Left lobe of liver (tissue), 2 donors: Measurements from ENCODE around the gene SRF. TPM values are rescaled to one million over a fixed set of nuclear protein-coding genes. Genes with fewer than 3 reads are reported as not detected.
A peak's percentile ranks its signal among the peaks of the same experiment; 100 is the strongest.
"Not testable (repeated sequence)": the region's sequence is repeated elsewhere in the genome, so short reads cannot be mapped to it uniquely, and the experiment has no call there.

ENCODE experiments used
- ATAC-seq: fragments of 200-7000 bp; cut with Tn5 transposase; one replicate; pipeline ENCODE4 v1.9.1; 2020; ENCODE audit warnings: mild to moderate bottlenecking, moderate library complexity
- DNase-seq: peaks from one replicate; pipeline ENCODE4 v3.0.0-alpha.2; 2020; ENCODE audit warnings: low spot score
- total RNA-seq: library from RNA; stranded (reverse); gene quantifications from one replicate; pipeline ENCODE4 v1.2.1, GENCODE V29; 2021
- donor health status: DM: no; HTN: no; CAD: no; lungs with moderate emphysema.
- donor health status: DM: no; HTN: yes; CAD: no.

SRF gene
- 6.7 TPM for total RNA-seq

DNA sequence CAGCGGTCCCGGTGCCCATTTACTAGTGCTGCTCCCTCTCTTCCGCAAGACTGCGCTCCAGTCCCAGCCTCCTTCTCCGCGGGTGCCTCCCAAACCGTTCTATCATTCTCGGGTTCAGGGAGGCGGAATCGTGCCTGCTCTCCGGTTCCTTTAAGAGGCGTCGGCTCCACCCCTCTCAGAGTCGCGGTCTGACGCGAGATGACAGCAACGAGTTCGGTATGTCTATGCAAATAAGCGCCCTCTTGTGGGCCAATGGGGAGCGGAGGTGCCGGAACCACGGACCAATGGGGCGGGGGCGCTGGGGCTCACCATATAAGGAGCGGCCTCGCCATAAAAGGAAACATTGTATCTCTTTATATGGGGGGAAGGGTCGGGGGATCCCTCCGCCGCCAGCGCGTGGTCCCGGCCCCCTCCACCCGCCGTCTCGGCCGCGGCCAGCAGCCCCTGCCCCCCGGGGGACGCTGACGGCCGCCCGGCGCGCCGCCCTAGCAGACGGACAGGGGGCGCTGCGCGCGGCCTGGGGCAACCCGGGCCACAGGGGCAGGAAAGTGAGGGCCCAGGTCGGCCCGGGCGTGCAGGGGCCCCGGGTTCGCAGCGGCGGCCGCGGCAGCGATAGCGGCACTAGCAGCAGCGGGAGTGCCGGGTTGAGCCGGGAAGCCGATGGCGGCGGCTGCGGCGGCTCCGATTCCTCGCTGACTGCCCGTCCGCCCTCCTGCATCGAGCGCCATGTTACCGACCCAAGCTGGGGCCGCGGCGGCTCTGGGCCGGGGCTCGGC lies at the start of gene SRF:
SRF (plus strand) TSS at position 339 of the 776 bp plus-strand sequence; CDS start at position 727, 388 bp downstream.
- peak; percentile 100 for DNase-seq

DNA sequence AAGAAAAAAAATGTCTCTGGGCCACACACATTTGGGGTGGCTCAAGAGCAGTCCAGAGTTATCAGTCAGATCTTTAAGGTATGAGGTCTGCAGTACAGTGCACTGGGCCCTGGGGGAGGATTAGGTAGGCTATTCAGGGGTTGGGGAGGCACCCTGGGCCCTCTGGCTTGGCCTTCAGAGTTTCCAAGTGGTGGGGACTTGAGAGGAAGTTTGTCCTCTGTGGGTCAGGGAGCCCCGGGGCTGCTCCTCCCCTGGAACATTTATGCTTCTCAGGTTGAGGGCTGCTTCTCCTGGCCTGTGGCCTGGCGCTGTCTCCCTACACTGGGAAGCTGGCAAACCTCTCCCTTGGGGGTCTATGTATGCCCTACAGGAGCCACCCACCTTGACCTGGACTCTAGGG lies 48.9 kb upstream of the SRF start:
- DNase-seq (no peak), ATAC-seq (no peak)

More for the DNA sequence above, at the start of gene SRF:
- ATAC-seq: peak; percentile 77

DNA sequence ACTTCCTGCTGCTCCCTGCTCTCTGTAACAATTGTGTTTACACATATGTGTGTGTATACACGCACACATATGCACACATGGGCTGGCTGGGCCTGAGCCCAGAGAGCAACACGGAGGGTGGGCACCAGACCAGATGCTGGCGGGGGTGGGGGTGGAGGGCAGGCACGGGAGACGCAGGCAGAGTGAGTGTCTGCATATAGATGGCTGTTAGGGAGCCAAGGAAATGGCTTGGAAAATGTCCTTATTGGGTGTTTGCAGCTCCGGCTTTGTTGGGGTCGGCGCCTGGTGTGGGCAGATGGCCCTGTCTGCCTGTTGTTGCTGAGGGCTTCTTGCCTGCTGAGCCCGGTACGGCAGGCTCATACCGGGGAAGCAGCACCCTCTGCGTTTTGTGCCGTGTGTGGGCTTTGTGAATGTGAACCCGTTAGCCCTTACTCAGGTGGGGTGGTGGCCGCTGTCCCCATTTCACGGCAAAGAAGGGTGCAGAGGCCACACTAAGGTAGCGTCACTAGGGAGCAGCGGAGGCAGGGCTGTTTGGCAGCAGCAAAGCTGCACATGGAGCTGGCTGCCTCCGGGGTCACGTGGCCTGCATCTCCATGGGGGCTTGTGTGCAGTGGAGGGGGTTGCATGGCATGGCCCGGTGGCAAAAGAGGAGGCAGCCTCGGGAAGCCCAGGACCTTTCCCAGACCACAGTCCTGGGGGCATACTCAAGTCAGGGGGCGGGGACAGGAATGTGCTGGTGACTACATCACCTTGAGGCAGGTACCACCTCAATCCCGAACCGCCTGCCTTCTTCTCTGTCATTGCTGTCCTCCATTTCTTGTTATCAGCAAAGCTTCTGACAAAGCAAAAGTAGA lies 47.4 kb upstream of the SRF start:
- ATAC-seq (no peak), DNase-seq (no peak)

DNA sequence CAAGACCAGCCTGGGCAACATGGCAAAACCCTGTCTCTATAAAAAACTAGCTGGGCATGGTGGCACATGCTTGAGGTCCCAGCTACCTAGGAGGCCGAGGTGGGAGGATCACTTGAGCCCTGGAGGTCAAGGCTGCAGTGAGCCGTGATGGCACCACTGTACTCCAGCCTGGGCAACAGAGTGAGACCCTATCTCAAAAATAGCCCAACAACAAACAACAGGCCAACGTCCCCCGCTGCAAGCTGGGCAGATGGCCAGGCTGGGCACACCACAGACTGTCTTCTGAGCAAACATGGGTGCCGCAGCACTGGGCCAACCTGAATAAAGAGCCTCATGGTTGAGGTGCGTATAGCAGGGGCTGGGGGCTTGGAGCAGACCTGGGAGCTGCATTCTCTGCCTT lies 46.6 kb upstream of the SRF start:
- DNase-seq (no peak), ATAC-seq (no peak)

DNA sequence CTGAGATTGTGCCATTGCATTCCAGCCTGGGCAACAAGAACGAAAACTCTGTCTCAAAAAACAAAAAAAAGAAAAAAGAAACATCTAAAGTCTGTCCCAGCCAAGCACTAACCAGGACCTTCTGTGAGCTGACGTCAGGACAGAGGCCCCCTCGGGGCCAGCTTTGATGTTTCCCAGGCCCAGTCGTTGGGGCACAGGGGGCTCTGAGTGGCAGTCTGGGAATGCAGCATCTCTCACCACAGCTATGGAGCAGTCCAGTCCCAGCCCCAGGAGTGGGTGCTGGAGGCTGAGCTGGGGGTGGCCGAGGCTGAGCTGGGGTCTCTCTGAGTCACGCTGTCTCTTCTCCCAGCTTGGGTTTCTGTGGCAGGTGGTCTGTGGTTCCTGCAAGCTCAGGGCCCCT lies 46.0 kb upstream of the SRF start:
- no peak for ATAC-seq

DNA sequence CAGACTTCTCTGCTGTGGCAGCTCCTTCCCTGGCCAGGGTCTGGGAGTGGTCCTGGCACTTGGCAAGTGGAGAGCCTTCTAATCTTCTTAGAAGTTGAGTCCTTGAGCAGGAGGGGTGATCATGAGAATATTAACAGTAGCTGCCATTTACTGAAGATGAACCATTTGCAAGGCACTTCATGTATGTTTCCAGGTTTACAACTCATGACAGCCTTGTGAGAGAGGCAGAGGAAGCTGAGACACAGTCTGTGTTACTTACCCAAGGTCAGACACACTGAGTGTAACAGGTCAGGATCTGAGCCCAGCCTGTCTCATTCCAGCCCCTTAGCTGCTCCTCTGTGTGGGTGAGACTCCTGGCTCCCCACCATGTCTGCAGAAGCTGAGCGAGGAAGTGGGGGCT lies 45.5 kb upstream of the SRF start:
- no peak for DNase-seq
- ATAC-seq: no peak

More for the DNA sequence above, 46.0 kb upstream of the SRF start:
- DNase-seq: no peak

DNA sequence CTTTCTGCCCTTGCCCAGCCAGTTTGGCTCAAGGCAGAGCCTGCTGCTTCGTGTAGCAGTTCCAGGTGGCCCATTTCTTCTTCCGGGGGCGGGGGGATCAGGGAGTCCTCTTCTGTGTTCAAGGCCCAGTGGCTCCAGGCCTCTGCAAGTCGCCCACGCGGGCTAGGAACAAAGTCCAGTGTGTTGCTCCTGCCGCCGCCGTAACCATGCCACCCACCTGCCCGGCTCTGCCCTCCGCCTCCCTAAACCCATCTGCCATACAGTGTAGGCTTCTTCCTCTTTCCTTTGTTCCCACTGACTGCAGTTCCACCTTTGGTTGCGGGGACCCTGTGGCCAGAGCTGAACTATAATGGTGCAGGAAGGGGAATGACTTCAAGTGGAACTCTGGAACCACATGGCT lies 43.9 kb upstream of the SRF start:
- ATAC-seq: peak; percentile 68
- no peak for DNase-seq

DNA sequence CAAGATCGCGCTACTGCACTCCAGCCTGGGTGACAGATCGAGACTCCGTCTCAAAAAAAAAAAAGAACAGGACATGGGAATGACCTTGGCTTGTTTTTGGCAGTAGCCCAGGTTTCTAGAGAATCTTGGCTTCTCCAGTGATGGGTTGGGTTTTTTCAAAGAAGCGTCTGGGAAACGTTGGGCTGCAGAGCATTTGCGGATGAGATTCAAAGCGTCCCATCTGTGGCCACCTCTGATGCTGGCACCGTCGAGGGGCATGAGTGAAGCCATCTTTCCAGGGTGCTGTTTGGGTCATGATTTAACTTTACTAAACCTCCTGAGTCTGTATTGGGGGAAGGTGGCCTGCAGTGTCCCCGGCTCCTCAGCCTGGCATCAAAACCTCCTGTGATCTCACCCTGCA lies 43.2 kb upstream of the SRF start:
- no peak for DNase-seq
- ATAC-seq: no peak

DNA sequence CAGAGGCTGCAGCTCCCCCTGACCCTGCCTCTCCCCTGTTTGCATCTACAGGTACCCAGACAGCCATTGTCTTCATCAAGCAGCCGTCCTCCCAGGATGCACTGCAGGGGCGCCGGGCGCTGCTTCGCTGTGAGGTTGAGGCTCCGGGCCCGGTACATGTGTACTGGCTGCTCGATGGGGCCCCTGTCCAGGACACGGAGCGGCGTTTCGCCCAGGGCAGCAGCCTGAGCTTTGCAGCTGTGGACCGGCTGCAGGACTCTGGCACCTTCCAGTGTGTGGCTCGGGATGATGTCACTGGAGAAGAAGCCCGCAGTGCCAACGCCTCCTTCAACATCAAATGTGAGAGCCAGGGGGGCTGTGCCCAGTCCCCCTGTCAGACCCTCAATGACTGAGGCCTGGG lies 42.1 kb upstream of the SRF start:
- ATAC-seq (no peak), DNase-seq (no peak)

DNA sequence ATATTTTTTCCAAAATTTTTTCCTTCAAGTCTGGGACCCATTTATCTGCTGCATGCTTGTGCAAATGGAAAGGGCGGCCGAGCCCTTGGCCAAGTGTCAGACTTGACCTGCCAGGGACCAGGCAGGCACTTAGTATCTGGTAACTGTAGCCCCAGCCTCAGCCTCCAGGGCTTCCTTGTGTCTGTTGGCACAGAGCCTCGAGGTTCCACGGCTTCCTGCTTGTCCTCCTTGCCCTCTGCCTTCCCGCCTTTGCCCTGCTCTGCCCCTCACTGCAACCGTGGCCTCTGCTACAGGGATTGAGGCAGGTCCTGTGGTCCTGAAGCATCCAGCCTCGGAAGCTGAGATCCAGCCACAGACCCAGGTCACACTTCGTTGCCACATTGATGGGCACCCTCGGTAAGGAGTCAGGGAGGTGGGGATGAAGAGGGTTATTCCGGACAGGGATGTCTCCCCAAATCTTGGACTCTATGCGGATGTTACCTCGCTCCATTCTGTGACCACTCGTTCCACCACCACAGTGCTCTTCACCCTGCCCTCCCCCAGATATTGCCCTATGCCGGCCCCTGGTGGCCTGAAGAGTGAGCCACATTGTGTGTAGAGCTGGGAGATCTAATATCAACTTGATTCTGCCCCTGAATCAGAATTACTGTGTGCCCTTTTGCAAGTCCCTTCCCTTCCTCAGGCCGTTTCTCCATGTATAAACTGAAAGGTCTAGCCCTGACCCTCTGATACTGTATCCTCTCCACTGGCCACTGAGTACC lies 41.5 kb upstream of the SRF start:
- DNase-seq (no peak), ATAC-seq (peak; percentile 85)

DNA sequence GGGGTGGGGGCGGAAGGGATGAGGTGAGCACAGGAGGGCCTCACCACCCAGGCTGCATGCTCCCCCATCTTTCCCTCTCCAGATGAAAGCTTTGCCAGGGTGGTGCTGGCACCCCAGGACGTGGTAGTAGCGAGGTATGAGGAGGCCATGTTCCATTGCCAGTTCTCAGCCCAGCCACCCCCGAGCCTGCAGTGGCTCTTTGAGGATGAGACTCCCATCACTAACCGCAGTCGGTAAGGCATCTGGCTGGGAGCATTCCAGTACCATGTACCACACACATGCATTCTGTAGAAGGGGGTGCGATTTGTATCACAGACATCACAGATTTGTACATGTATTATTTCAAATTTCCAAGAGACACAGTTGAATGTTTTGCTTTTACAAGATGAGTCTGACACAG lies 40.6 kb upstream of the SRF start:
- no peak for DNase-seq

DNA sequence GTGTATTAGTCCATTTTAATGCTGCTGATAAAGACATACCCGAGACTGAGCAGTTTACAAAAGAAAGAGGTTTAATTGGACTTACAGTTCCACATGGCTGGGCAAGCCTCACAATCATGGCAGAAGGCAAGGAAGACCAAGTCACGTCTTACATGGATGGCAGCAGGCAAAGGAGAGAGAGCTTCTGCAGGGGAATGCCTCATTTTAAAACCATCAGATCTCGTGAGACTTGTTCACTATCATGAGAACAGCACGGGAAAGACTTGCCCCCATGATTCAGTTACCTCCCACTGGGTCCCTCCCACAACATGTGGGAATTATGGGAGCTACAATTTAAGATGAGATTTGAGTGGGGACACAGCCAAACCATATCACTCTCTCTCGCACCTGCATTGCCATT lies 39.7 kb upstream of the SRF start:
- ATAC-seq: not testable (repeated sequence)

More for the DNA sequence above, 40.6 kb upstream of the SRF start:
- ATAC-seq: no peak

DNA sequence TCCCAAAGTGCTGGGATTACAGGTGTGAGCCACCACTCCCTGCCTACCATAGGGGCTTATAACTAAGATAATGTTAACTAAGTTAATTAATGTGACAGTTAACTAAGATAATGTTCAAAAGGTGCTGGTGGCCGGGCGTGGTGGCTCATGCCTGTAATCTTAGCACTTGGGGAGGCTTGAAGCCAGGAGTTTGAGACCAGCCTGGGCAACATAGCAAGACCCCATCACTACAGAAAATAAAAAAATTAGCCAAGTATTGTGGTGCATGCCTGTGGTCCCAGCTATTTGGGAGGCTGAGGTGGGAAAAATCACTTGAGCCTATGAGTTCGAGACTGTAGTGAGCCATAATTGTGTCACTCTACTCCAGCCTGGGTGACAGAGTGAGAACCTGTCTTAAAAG lies 32.8 kb upstream of the SRF start:
- DNase-seq (no peak), ATAC-seq (no peak)

More for the DNA sequence above, 39.7 kb upstream of the SRF start:
- not testable (repeated sequence) for DNase-seq

DNA sequence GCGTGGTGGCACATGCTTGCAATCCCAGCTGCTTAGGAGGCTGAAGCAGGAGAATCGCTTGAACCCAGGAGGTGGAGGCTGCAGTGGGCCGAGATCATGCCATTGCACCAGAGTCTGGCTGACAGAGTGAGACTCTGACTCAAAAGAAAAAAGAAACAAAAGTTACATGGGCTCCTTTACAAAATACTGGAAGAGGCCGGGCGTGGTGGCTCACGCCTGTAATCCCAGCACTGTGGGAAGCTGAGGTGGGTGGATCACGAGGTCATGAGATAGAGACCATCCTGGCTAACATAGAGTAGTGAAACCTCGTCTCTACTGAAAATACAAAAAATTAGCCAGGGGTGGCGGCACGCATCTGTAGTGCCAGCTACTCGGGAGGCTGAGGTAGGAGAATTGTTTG lies 31.1 kb upstream of the SRF start:
- not testable (repeated sequence) for DNase-seq, ATAC-seq

DNA sequence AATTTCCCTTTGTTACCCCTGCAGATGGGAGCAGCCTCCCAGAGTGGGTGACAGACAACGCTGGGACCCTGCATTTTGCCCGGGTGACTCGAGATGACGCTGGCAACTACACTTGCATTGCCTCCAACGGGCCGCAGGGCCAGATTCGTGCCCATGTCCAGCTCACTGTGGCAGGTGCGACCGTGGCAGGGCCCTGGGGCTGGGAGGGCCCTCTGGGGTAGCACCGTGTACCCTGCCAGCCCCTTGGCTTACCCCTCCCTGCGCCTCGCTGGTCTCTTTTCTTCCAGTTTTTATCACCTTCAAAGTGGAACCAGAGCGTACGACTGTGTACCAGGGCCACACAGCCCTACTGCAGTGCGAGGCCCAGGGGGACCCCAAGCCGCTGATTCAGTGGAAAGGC lies 29.4 kb upstream of the SRF start:
- no peak for ATAC-seq
- no peak for DNase-seq

DNA sequence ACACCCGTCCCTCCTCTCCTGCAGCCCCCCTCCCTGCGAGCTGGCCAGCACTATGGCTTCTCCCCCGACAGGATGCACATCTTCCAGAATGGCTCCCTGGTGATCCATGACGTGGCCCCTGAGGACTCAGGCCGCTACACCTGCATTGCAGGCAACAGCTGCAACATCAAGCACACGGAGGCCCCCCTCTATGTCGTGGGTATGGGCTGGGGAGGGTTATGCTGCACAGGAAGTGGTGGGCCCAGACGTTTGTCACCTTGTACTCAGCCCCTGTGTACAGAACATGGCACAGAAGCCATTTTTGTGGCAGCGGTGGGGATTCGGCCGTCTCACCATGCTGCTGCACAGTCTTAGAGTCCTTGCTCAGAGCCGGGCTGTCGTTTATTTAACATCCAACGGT lies 29.0 kb upstream of the SRF start:
- no peak for ATAC-seq

DNA sequence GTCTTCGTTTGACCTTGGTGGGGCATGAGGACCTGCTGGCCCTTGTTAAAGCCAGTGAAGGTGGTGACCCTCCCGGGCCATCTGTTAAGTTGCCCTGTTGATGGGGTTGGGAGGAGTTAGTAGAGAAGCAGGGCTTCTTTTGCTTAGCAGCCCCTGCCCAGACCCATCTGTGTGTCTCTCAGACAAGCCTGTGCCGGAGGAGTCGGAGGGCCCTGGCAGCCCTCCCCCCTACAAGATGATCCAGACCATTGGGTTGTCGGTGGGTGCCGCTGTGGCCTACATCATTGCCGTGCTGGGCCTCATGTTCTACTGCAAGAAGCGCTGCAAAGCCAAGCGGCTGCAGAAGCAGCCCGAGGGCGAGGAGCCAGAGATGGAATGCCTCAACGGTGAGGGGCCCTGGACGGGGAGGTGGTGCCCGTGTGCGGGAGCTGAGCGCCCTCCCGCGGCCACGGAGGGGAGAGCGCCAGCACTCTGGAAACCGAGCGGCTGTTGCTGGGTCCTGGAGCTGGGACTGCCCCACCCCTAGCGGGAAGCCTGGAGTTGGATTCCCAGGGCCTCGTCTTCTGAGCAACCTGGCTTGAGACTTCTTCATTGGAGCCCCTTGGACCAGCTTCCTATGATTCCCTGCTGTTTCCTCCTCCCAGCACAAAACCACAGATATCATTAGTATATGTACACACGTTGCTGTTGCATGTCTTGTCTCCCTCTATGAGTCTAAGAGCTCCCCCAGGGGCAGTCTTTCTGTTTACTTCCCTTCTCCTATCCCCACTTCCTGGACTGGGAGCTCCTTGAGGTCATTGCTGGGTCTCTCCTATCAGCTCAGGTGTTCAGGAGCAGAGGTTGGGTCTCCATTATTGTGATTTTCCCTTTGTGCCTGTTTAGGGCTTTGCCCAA lies 27.6 kb upstream of the SRF start:
- DNase-seq: peak; percentile 76
- ATAC-seq: peak; percentile 97

More for the DNA sequence above, 29.0 kb upstream of the SRF start:
- no peak for DNase-seq

DNA sequence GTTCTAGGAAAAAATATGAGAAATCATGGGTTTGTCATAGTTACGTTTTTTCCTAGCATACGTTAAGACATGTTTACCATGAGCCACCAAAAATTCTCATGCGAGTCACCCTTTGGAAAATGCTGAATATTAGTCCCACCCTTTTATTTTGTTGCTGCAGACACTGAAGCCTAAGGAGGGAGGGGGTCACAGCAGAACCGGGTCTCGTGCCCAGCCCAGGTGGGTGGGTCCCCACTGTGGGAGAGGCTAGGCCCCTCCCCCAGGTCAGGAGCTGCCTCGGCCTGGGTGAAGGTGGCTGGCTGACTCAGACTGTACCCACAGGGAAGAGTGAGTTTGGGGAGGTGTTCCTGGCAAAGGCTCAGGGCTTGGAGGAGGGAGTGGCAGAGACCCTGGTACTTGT lies 26.2 kb upstream of the SRF start:
- no peak for ATAC-seq
- DNase-seq: no peak

DNA sequence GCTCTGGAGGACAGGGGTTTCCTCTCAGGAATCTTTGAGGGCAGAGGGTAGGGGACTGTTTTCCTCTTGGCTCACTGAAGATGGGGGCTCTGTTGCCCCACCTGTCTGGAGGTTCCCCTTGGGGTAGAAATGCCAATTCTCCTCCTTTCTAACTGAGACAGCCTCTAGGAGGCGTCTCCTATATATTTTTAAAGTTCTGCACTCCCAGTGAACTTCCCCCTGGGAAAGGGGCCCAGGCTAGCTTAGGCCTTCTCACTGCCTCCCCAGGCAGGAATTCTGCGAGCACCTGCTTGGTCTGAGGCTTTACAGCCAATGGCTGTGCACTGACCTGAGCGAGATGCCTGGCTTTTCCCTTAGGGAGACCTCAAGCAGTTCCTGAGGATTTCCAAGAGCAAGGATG lies 24.8 kb upstream of the SRF start:
- no peak for ATAC-seq

More for the DNA sequence above, 24.8 kb upstream of the SRF start:
- no peak for DNase-seq
